Osteocyte (in vitro differentiated cells): ENCODE results near the gene MEPE. TPM values are rescaled to one million over a fixed set of nuclear protein-coding genes. Genes with fewer than 3 reads are reported as not detected.
A peak's percentile ranks its signal among the peaks of the same experiment; 100 is the strongest.

Experiments
- DNase-seq: peaks from one replicate; pipeline ENCODE4 v3.0.0; 2021; ENCODE audit warnings: mixed read lengths; ENCODE audit not compliant: unreplicated experiment; ENCODE audit errors: extremely low spot score
- H3K27ac Mint-ChIP-seq: one replicate; pipeline ENCODE4 v1.8.0; 2021; ENCODE audit warnings: mild to moderate bottlenecking, mixed read lengths; ENCODE audit not compliant: unreplicated experiment
- H3K27me3 Mint-ChIP-seq: one replicate; pipeline ENCODE4 v1.8.0; 2021; ENCODE audit warnings: mixed read lengths; ENCODE audit not compliant: unreplicated experiment
- H3K36me3 Mint-ChIP-seq: one replicate; pipeline ENCODE4 v1.8.0; 2021; ENCODE audit warnings: mixed read lengths; ENCODE audit not compliant: unreplicated experiment
- H3K4me1 Mint-ChIP-seq: one replicate; pipeline ENCODE4 v1.8.0; 2021; ENCODE audit warnings: mixed read lengths; ENCODE audit not compliant: unreplicated experiment
- H3K4me3 Mint-ChIP-seq: one replicate; pipeline ENCODE4 v1.8.0; 2021; ENCODE audit warnings: mild to moderate bottlenecking, moderate library complexity, mixed read lengths; ENCODE audit not compliant: unreplicated experiment
- H3K9me3 Mint-ChIP-seq: one replicate; pipeline ENCODE4 v1.8.0; 2021; ENCODE audit warnings: mixed read lengths; ENCODE audit not compliant: unreplicated experiment
- total RNA-seq: library from RNA; stranded (reverse); gene quantifications from 2 replicates; pipeline ENCODE4 v1.2.1, GENCODE V29; 2021
- TF ChIP-seq, protein P1 (sequence below): fragments of 200-600 bp; sonication (generic); IDR thresholded peaks from 2 replicates; pipeline ENCODE4 v1.5.0; 2021; ENCODE audit warnings: antibody characterized with exemption, mild to moderate bottlenecking, moderate library complexity

MEPE gene
- total RNA-seq, 1 donor from 2014 or later = not detected

DNA sequence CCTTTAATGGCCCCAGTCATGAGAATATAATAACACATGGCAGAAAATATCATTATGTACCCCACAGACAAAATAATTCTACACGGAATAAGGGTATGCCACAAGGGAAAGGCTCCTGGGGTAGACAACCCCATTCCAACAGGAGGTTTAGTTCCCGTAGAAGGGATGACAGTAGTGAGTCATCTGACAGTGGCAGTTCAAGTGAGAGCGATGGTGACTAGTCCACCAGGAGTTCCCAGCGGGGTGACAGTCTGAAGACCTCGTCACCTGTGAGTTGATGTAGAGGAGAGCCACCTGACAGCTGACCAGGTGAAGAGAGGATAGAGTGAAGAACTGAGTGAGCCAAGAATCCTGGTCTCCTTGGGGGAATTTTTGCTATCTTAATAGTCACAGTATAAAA is 13.5 kb downstream of the MEPE start:
- Mint-ChIP-seq H3K27me3 (peaks cover 6% of the 10 kb centered on the region), H3K9me3 (no peaks in the 10 kb centered on the region), H3K36me3 (no peaks in the 10 kb centered on the region), H3K4me1 (peaks cover 16% of the 10 kb centered on the region), H3K4me3 (no peak overlapping the region), H3K27ac (no peak overlapping the region)
- TF ChIP-seq, protein P1, sequence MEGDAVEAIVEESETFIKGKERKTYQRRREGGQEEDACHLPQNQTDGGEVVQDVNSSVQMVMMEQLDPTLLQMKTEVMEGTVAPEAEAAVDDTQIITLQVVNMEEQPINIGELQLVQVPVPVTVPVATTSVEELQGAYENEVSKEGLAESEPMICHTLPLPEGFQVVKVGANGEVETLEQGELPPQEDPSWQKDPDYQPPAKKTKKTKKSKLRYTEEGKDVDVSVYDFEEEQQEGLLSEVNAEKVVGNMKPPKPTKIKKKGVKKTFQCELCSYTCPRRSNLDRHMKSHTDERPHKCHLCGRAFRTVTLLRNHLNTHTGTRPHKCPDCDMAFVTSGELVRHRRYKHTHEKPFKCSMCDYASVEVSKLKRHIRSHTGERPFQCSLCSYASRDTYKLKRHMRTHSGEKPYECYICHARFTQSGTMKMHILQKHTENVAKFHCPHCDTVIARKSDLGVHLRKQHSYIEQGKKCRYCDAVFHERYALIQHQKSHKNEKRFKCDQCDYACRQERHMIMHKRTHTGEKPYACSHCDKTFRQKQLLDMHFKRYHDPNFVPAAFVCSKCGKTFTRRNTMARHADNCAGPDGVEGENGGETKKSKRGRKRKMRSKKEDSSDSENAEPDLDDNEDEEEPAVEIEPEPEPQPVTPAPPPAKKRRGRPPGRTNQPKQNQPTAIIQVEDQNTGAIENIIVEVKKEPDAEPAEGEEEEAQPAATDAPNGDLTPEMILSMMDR = no peak
- no peak for DNase-seq

DNA sequence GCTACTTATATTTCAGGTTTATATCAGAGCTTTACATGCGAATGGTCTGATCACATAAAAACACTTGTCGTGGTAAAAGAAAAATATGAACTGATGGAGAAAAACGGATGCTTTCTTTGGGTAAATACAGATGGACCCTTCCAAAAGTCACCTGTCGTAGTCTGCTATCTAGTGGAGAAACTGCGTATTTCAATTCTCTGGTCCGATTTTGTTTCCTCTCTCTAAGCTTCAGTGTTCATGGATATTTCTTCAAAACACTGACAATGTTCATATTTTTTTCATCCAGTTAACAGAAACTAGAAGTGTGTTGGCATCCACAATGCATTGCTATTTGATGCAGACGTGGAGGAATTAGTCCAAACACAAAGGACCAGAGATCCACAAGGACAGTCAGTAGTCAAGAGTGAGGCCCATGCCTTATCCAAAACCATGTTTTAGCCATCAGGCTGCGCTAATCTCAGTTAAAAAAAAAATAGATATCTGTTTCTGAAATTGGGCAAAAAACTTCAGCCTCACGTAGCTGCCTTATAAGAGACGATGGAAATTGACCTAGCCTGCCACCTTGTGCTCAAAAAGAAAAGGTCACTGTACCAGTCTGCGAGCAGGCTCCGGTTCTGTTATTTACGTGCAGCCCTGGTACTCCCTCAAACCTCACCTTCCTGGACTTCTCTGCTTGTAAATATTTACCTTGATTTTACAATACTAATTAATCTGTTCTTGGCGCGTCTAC is 16.0 kb downstream of the MEPE start:
- Mint-ChIP-seq H3K27me3 (peaks cover 6% of the 10 kb centered on the region), H3K9me3 (no peaks in the 10 kb centered on the region), H3K36me3 (no peaks in the 10 kb centered on the region), H3K4me1 (peaks cover 14% of the 10 kb centered on the region), H3K27ac (no peak overlapping the region), H3K4me3 (no peak overlapping the region)
- TF ChIP-seq, protein P1 = peak; percentile 74
- DNase-seq = no peak

DNA sequence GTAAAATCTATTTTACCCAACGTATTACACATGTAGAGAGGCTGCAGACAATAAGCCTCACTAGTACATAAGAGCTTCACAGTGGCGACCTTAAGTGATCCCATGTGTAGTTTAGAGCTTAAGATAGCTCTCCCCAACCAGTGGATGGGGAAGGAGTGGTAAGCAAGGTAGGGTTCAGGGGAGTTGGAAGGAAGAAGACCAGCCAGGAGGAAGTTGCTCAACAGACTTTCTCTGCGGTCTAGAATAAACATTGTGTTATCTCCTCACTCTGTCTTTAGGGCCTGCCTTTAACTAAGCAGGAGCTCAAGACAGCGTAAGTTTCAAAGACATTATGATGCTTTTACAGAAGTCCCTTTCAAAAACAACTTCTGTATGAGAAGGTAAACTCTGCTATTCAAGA is 16.8 kb downstream of the MEPE start:
- Mint-ChIP-seq H3K27ac (no peak overlapping the region), H3K27me3 (peaks cover 6% of the 10 kb centered on the region), H3K9me3 (no peaks in the 10 kb centered on the region), H3K4me3 (no peak overlapping the region), H3K36me3 (no peaks in the 10 kb centered on the region), H3K4me1 (peaks cover 7% of the 10 kb centered on the region)
- no peak for DNase-seq
- TF ChIP-seq, protein P1 = no peak

DNA sequence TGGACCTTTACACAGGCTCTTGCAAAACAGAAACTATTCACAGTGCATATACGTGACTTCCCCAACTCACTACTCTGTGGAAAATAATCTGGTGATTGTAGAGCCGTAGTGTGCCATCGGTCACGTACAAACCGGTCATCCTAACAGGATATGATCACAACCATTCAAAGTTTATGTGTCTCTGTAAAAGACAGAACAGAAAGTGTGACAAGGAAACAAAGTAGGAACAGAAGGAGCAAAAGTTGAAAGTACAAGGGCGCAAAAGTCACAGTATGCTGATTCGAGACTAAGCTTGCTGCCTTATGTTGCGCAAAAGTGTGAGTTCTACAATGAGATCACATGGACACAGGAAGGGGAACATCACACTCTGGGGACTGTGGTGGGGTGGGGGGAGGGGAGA is 18.6 kb downstream of the MEPE start:
- TF ChIP-seq, protein P1 = no peak
- no peak overlapping the region for H3K27ac Mint-ChIP-seq
- H3K4me1 Mint-ChIP-seq = peaks cover 7% of the 10 kb centered on the region
- H3K36me3 Mint-ChIP-seq = no peaks in the 10 kb centered on the region
- peaks cover 6% of the 10 kb centered on the region for H3K27me3 Mint-ChIP-seq
- DNase-seq = no peak
- H3K9me3 Mint-ChIP-seq = no peaks in the 10 kb centered on the region
- H3K4me3 Mint-ChIP-seq = no peak overlapping the region

DNA sequence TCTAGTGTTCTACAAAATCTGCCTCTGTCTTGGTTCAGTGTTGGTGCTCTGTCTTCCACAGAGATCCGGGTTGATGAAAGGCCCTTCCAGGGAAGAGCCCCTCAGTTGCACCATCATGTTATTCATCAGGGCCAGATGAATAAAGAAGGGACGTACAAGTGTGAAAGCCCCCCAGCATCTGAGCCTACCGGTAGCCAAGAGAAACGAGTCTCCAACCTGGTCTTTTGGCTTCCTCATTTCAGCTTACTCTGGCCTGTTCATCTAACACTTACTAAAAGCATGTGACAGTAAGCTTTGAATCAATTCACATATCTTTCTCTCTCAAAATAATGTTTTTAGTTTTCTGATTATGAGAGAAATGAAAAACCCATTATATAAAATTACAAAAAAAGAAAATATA is 19.2 kb downstream of the MEPE start:
- H3K27ac Mint-ChIP-seq = no peak overlapping the region
- peaks cover 7% of the 10 kb centered on the region for H3K4me1 Mint-ChIP-seq
- H3K36me3 Mint-ChIP-seq = no peaks in the 10 kb centered on the region
- DNase-seq = no peak
- TF ChIP-seq, protein P1 = no peak
- peaks cover 2% of the 10 kb centered on the region for H3K27me3 Mint-ChIP-seq
- H3K9me3 Mint-ChIP-seq = no peaks in the 10 kb centered on the region
- H3K4me3 Mint-ChIP-seq = no peak overlapping the region
